GM18909 (cell line): ENCODE results near the gene TNFAIP8L3.

Experiments used
- ATAC-seq: cut with Tn5 transposase; IDR thresholded peaks from one replicate; pipeline ENCODE4 v1.9.1; 2021; ENCODE audit warnings: mild to moderate bottlenecking; ENCODE audit not compliant: unreplicated experiment, poor library complexity

TNFAIP8L3 gene

GRCh38 chr15:51119120-51119519 is 24.4 kb upstream of the TNFAIP8L3 start:
- ATAC-seq, result no peak

GRCh38 chr15:51117270-51117669 is 22.6 kb upstream of the TNFAIP8L3 start:
- ATAC-seq, result no peak

GRCh38 chr15:51114437-51115119 is 19.9 kb upstream of the TNFAIP8L3 start:
- no peak for ATAC-seq

GRCh38 chr15:51112078-51112477 is 17.4 kb upstream of the TNFAIP8L3 start:
- ATAC-seq, result no peak

- no peak for ATAC-seq
Measured at GRCh38 chr15:51111061-51111460, 16.4 kb upstream of the TNFAIP8L3 start.

GRCh38 chr15:51110171-51110570 is 15.5 kb upstream of the TNFAIP8L3 start:
- ATAC-seq, result no peak

- no peak for ATAC-seq
Measured at GRCh38 chr15:51108933-51109550, 14.3 kb upstream of the TNFAIP8L3 start.

GRCh38 chr15:51107612-51108011 is 12.9 kb upstream of the TNFAIP8L3 start:
- ATAC-seq, result no peak

GRCh38 chr15:51106481-51106880 is 11.8 kb upstream of the TNFAIP8L3 start:
- ATAC-seq, result no peak

- no peak for ATAC-seq
Measured at GRCh38 chr15:51105430-51106016, 10.8 kb upstream of the TNFAIP8L3 start.

GRCh38 chr15:51104512-51104911 is 9.8 kb upstream of the TNFAIP8L3 start:
- ATAC-seq, result no peak

GRCh38 chr15:51103330-51103729 is 8.6 kb upstream of the TNFAIP8L3 start:
- ATAC-seq, result no peak

- ATAC-seq, result no peak
Measured at GRCh38 chr15:51100785-51101489, 6.2 kb upstream of the TNFAIP8L3 start.

- ATAC-seq, result no peak
Measured at GRCh38 chr15:51099185-51099584, 4.5 kb upstream of the TNFAIP8L3 start.

- ATAC-seq, result no peak
Measured at GRCh38 chr15:51098331-51098619, 3.6 kb upstream of the TNFAIP8L3 start.

GRCh38 chr15:51097553-51098330 is 3.0 kb upstream of the TNFAIP8L3 start:
- ATAC-seq, result no peak

GRCh38 chr15:51096976-51097375 is 2.3 kb upstream of the TNFAIP8L3 start:
- ATAC-seq, result no peak

- ATAC-seq, result no peak
Measured at GRCh38 chr15:51095681-51096331, 1.1 kb upstream of the TNFAIP8L3 start.

GRCh38 chr15:51093839-51094605 is 684 bp downstream of the TNFAIP8L3 start:
- ATAC-seq, result no peak

GRCh38 chr15:51093488-51093838 is 1.2 kb downstream of the TNFAIP8L3 start:
- no peak for ATAC-seq
